ENCODE measurements around the gene NIN.
"Not testable (repeated sequence)": the region's sequence is repeated elsewhere in the genome, so short reads cannot be mapped to it uniquely, and the experiment has no call there.

Gene NIN

GRCh38 chr14:50837271-50837670 is 6.3 kb upstream of the NIN start:
- no peak for DNase-seq

- no peak for DNase-seq
Measured at GRCh38 chr14:50836515-50836914, 5.6 kb upstream of the NIN start.

- no peak for DNase-seq
Measured at GRCh38 chr14:50835280-50835679, 4.3 kb upstream of the NIN start.

- no peak for DNase-seq
Measured at GRCh38 chr14:50834802-50835276, 3.9 kb upstream of the NIN start.

- DNase-seq, result no peak
Measured at GRCh38 chr14:50832935-50833630, 2.1 kb upstream of the NIN start.

GRCh38 chr14:50831726-50832168 is 785 bp upstream of the NIN start:
- peak; percentile 37 for DNase-seq

GRCh38 chr14:50830044-50830931 is 674 bp downstream of the NIN start:
- DNase-seq, result peak; percentile 58

GRCh38 chr14:50829489-50830043 is 1.4 kb downstream of the NIN start:
- no peak for DNase-seq

- DNase-seq, result no peak
Measured at GRCh38 chr14:50828721-50829488, 2.1 kb downstream of the NIN start.

GRCh38 chr14:50826681-50827080 is 4.3 kb downstream of the NIN start:
- peak; percentile 23 for DNase-seq

GRCh38 chr14:50825307-50825706 is 5.7 kb downstream of the NIN start:
- DNase-seq, result no peak

GRCh38 chr14:50823762-50824636 is 7.0 kb downstream of the NIN start:
- DNase-seq, result no peak

GRCh38 chr14:50823051-50823761 is 7.8 kb downstream of the NIN start:
- peak; percentile 67 for DNase-seq

GRCh38 chr14:50822501-50823042 is 8.4 kb downstream of the NIN start:
- no peak for DNase-seq

- no peak for DNase-seq
Measured at GRCh38 chr14:50821510-50822464, 9.2 kb downstream of the NIN start.

GRCh38 chr14:50820786-50821509 is 10.0 kb downstream of the NIN start:
- no peak for DNase-seq

GRCh38 chr14:50819303-50819702 is 11.7 kb downstream of the NIN start:
- not testable (repeated sequence) for DNase-seq

GRCh38 chr14:50816395-50817047 is 14.4 kb downstream of the NIN start:
- DNase-seq, result no peak

Measured in NCI-H2171 treated with DMSO at 0.1 percent for 48 hours (cell line).